Activated CD4-positive, alpha-beta memory T cell treated with anti-CD3 and anti-CD28 coated beads, Interleukin-2, amount 10 ng/mL, durations not matched to agents 7 days and 5 days (primary cell): Measurements from ENCODE around the gene LMO4. TPM values are rescaled to one million over a fixed set of nuclear protein-coding genes. Genes with fewer than 3 reads are reported as not detected.

ENCODE experiments used
- CTCF ChIA-PET: fragments of 350-600 bp; sonication (Branson Sonifier 250); formaldehyde crosslinking; loops from one replicate; lab custom pipeline; 2021; ENCODE audit warnings: antibody characterized with exemption, inconsistent platforms; lab: Charles Lee
- POLR2A ChIA-PET: fragments of 350-600 bp; sonication (Branson Sonifier 250); formaldehyde crosslinking; loops from one replicate; lab custom pipeline; 2021; ENCODE audit warnings: antibody characterized with exemption; lab: Charles Lee
- DNase-seq: peaks from one replicate; pipeline ENCODE4 v3.0.0-alpha.2; 2020
- H3K27ac Mint-ChIP-seq: one replicate; pipeline ENCODE4 v1.8.0; 2021; ENCODE audit warnings: mild to moderate bottlenecking, mixed read lengths
- H3K27me3 Mint-ChIP-seq: one replicate; pipeline ENCODE4 v1.8.0; 2021; ENCODE audit warnings: mixed read lengths
- H3K36me3 Mint-ChIP-seq: one replicate; pipeline ENCODE4 v1.8.0; 2021; ENCODE audit warnings: low read depth, mixed read lengths
- H3K4me1 Mint-ChIP-seq: one replicate; pipeline ENCODE4 v1.8.0; 2021; ENCODE audit warnings: mixed read lengths
- H3K4me3 Mint-ChIP-seq: one replicate; pipeline ENCODE4 v1.8.0; 2021; ENCODE audit warnings: mild to moderate bottlenecking, mixed read lengths
- H3K9me3 Mint-ChIP-seq: one replicate; pipeline ENCODE4 v1.8.0; 2021; ENCODE audit warnings: mixed read lengths
- total RNA-seq, 2 experiments: library from RNA; stranded (reverse); gene quantifications; one replicate each; pipeline ENCODE4 v1.2.3, GENCODE V29; 2021

The LMO4 gene
- total RNA-seq, 2 experiments from 2014 or later = 52.8 to 54.3 TPM

GRCh38 chr1:87346130-87346814, 17.6 kb downstream of the LMO4 start:
- Mint-ChIP-seq H3K27me3 (no peaks in the 10 kb centered on the region), H3K4me3 (no peak overlapping the region), H3K36me3 (peaks cover 52% of the 10 kb centered on the region), H3K4me1 (peaks cover 8% of the 10 kb centered on the region), H3K9me3 (no peaks in the 10 kb centered on the region), H3K27ac (no peak overlapping the region)
- ChIA-PET POLR2A (interaction anchor here (1.3 to 5.1 kb wide), 3 partner anchors 9 to 18 kb away, joined by 3 to 33 read pairs (median 11); partner anchors contain the start of gene LMO4), CTCF (interaction anchor here (0.6 to 0.9 kb wide), 3 partner anchors 10 to 604 kb away, joined by 3 to 4 read pairs (median 3); no protein-coding TSS in a partner anchor)
- DNase-seq = no peak

GRCh38 chr1:87348341-87349019, 19.8 kb downstream of the LMO4 start:
- ChIA-PET POLR2A (interaction anchor here (0.6 to 5.1 kb wide), 4 partner anchors 10 to 652 kb away, joined by 3 to 33 read pairs (median 4); partner anchors contain the start of gene LMO4), CTCF (interaction anchor here (0.8 to 2.1 kb wide), 2 partner anchors 13 to 22 kb away, joined by 3 to 4 read pairs; no protein-coding TSS in a partner anchor)
- no peak for DNase-seq

GRCh38 chr1:87349036-87349435, 20.4 kb downstream of the LMO4 start:
- DNase-seq = no peak
- POLR2A ChIA-PET = interaction anchor here (0.6 to 1.4 kb wide), 2 partner anchors 21 to 652 kb away, joined by 3 to 4 read pairs; partner anchors contain the start of gene LMO4
- H3K4me3 Mint-ChIP-seq = no peak overlapping the region
- no peaks in the 10 kb centered on the region for H3K27me3 Mint-ChIP-seq
- no peak overlapping the region for H3K27ac Mint-ChIP-seq
- CTCF ChIA-PET = interaction anchor here (2.1 kb wide), 1 partner anchor 23 kb away, joined by 4 read pairs; no protein-coding TSS in a partner anchor
- H3K36me3 Mint-ChIP-seq = peaks cover 27% of the 10 kb centered on the region
- peaks cover 3% of the 10 kb centered on the region for H3K4me1 Mint-ChIP-seq
- no peaks in the 10 kb centered on the region for H3K9me3 Mint-ChIP-seq

More at GRCh38 chr1:87348341-87349019, 19.8 kb downstream of the LMO4 start:
- Mint-ChIP-seq H3K27ac (no peak overlapping the region), H3K27me3 (no peaks in the 10 kb centered on the region), H3K4me1 (peaks cover 3% of the 10 kb centered on the region), H3K4me3 (no peak overlapping the region), H3K9me3 (no peaks in the 10 kb centered on the region), H3K36me3 (peaks cover 33% of the 10 kb centered on the region)

GRCh38 chr1:87355894-87356293, 27.2 kb downstream of the LMO4 start:
- ChIA-PET CTCF (interaction anchor here (0.9 kb wide), 1 partner anchor 10 kb away, joined by 3 read pairs; no protein-coding TSS in a partner anchor), POLR2A (interaction anchor here (0.6 kb wide), 2 partner anchors 9 to 19 kb away, joined by 3 to 4 read pairs; no protein-coding TSS in a partner anchor)
- Mint-ChIP-seq H3K36me3 (peaks cover 4% of the 10 kb centered on the region), H3K4me1 (peaks cover 2% of the 10 kb centered on the region), H3K27me3 (no peaks in the 10 kb centered on the region), H3K4me3 (no peak overlapping the region), H3K27ac (no peak overlapping the region), H3K9me3 (peaks cover 2% of the 10 kb centered on the region)
- no peak for DNase-seq

- ChIA-PET CTCF (interaction anchor here (0.9 kb wide), 1 partner anchor 11 kb away, joined by 3 read pairs; no protein-coding TSS in a partner anchor), POLR2A (interaction anchor here (0.6 kb wide), 1 partner anchor 18 kb away, joined by 4 read pairs; no protein-coding TSS in a partner anchor)
These were observed 27.9 kb downstream of the LMO4 start for GRCh38 chr1:87356591-87356990.

GRCh38 chr1:87358219-87358618, 29.5 kb downstream of the LMO4 start:
- DNase-seq = no peak
- Mint-ChIP-seq H3K4me3 (no peak overlapping the region), H3K27me3 (no peaks in the 10 kb centered on the region), H3K4me1 (peaks cover 12% of the 10 kb centered on the region), H3K9me3 (peaks cover 2% of the 10 kb centered on the region), H3K27ac (no peak overlapping the region), H3K36me3 (peaks cover 2% of the 10 kb centered on the region)
- ChIA-PET POLR2A (no interaction called here), CTCF (no interaction called here)

More at GRCh38 chr1:87356591-87356990, 27.9 kb downstream of the LMO4 start:
- peaks cover 2% of the 10 kb centered on the region for H3K9me3 Mint-ChIP-seq
- H3K27ac Mint-ChIP-seq = no peak overlapping the region
- no peaks in the 10 kb centered on the region for H3K27me3 Mint-ChIP-seq
- H3K36me3 Mint-ChIP-seq = peaks cover 4% of the 10 kb centered on the region
- no peak for DNase-seq
- no peak overlapping the region for H3K4me3 Mint-ChIP-seq
- peaks cover 4% of the 10 kb centered on the region for H3K4me1 Mint-ChIP-seq

- Mint-ChIP-seq H3K4me1 (peaks cover 12% of the 10 kb centered on the region), H3K36me3 (peaks cover 2% of the 10 kb centered on the region), H3K9me3 (peaks cover 2% of the 10 kb centered on the region), H3K27ac (no peak overlapping the region), H3K27me3 (no peaks in the 10 kb centered on the region), H3K4me3 (no peak overlapping the region)
- ChIA-PET CTCF (interaction anchor here (0.5 kb wide), 1 partner anchor 56 kb away, joined by 3 read pairs; no protein-coding TSS in a partner anchor), POLR2A (no interaction called here)
- no peak for DNase-seq
These were observed 30.9 kb downstream of the LMO4 start for GRCh38 chr1:87359586-87359985.

GRCh38 chr1:87362063-87362833, 33.6 kb downstream of the LMO4 start:
- Mint-ChIP-seq H3K36me3 (peaks cover 2% of the 10 kb centered on the region), H3K4me3 (no peak overlapping the region), H3K27ac (no peak overlapping the region), H3K27me3 (no peaks in the 10 kb centered on the region), H3K4me1 (peaks cover 12% of the 10 kb centered on the region), H3K9me3 (peaks cover 2% of the 10 kb centered on the region)
- DNase-seq = no peak
- ChIA-PET POLR2A (interaction anchor here (1.1 to 1.2 kb wide), 2 partner anchors 26 to 42 kb away, joined by 4 to 6 read pairs; no protein-coding TSS in a partner anchor), CTCF (interaction anchor here (0.7 kb wide), 1 partner anchor 42 kb away, joined by 3 read pairs; no protein-coding TSS in a partner anchor)

GRCh38 chr1:87362834-87363426, 34.2 kb downstream of the LMO4 start:
- H3K27me3 Mint-ChIP-seq = no peaks in the 10 kb centered on the region
- H3K36me3 Mint-ChIP-seq = peaks cover 2% of the 10 kb centered on the region
- no peak overlapping the region for H3K27ac Mint-ChIP-seq
- peaks cover 2% of the 10 kb centered on the region for H3K9me3 Mint-ChIP-seq
- H3K4me1 Mint-ChIP-seq = peaks cover 12% of the 10 kb centered on the region
- H3K4me3 Mint-ChIP-seq = no peak overlapping the region
- no peak for DNase-seq
- ChIA-PET CTCF (interaction anchor here (1.0 kb wide), 1 partner anchor 13 kb away, joined by 3 read pairs; no protein-coding TSS in a partner anchor), POLR2A (no interaction called here)

GRCh38 chr1:87367549-87367948, 38.9 kb downstream of the LMO4 start:
- H3K36me3 Mint-ChIP-seq = peaks cover 3% of the 10 kb centered on the region
- POLR2A ChIA-PET = no interaction called here
- no peaks in the 10 kb centered on the region for H3K27me3 Mint-ChIP-seq
- CTCF ChIA-PET = no interaction called here
- DNase-seq = no peak
- no peaks in the 10 kb centered on the region for H3K9me3 Mint-ChIP-seq
- H3K27ac Mint-ChIP-seq = no peak overlapping the region
- H3K4me3 Mint-ChIP-seq = no peak overlapping the region
- peaks cover 2% of the 10 kb centered on the region for H3K4me1 Mint-ChIP-seq

GRCh38 chr1:87368907-87369306, 40.2 kb downstream of the LMO4 start:
- Mint-ChIP-seq H3K27me3 (no peaks in the 10 kb centered on the region), H3K9me3 (no peaks in the 10 kb centered on the region), H3K4me3 (no peak overlapping the region), H3K36me3 (peaks cover 3% of the 10 kb centered on the region), H3K27ac (no peak overlapping the region), H3K4me1 (no peaks in the 10 kb centered on the region)
- no peak for DNase-seq
- ChIA-PET CTCF (no interaction called here), POLR2A (no interaction called here)
